Kidney glomerular epithelial cell (primary cell): ENCODE data around the gene SNAP23.

Experiments used
- DNase-seq: peaks from one replicate; lab custom pipeline; 2025; lab: John Stamatoyannopoulos, UW

Gene SNAP23

DNA sequence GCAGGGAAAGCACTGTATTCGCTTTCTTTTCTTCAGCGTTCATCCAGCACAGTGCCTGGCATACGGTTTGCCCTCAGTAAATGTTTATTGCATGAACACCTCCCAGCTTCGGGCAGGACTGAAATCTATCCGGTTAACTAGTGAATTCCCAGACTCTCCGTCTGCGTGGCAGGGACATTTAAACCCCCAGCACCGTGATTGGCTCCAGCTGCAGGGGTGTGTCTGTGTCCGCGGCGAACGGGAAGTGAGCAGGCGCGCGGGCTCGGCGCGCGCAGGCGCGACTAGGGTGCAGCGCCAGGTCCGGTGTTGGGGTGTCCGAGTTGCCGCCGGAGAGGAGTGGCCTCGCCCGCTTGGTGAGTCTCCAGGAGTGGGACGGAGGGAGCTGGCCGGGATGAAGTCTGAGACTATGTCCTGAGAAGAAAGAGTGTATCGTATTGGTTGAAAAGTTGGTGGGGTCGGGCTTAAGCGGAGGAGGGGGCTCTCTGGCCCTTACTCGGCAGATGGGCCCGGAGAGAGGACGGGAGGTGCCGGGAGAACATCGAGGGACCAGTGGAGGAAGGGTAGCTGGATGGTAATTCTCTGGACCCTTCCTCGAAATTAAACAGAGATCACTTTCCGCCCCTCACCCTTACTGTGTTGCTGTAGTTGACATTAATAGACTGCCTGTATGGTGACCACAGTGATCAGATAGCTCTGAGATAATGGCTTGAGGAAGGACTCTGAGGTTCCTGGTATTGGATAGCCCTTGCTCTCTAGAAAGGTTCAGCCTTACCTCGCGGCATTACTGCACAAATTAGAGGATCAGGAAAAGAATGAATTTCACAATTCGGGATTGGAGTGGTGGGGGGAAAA is at the start of gene SNAP23:
Gene SNAP23, plus strand, starts transcription at position 274 of the 852 bp plus-strand sequence. CDS start 16,213 bp downstream, outside the sequence.
- DNase-seq = peak; percentile 97

- DNase-seq = no peak
Observed at GRCh38 chr15:42447599-42447998, 47.8 kb upstream of the SNAP23 start.

GRCh38 chr15:42448281-42448680 is 47.2 kb upstream of the SNAP23 start:
- DNase-seq = no peak

- DNase-seq = no peak
Observed at GRCh38 chr15:42449770-42450424, 45.5 kb upstream of the SNAP23 start.

DNA sequence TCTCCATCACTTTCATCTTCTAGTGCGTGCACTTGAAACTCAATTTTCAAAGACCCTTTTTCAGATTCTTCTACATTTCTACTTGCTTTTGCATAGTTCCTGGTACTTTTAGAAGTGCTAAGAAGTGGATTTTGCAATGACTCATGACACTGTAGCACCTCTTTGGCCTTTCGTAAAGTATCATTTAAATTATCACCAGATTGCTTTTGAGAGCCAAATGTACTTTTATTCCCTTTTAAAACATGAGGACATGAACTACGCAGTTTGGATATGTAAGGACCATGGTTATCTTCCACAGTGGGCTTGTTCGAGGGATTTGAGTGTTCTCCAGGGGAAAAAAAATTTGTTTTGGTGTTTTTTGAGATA is 45.0 kb upstream of the SNAP23 start:
- DNase-seq = no peak

DNA sequence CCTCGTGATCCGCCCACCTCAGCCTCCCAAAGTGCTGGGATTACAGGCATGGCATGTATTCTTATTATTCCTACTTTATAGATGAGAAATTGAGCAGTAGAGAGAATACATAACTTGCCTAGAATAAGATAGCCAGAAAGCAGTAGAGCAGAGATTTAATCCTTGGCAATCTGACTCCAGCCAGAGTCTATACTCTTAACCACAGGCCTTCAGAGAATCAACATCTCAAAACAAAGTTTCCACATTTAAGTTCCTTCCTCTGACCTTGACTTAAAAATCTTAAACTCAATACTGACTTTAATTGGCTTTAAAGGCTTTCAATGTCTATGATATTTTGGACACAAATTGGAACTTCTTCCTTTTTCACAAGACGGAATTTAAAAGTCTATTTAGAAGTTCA is 41.6 kb upstream of the SNAP23 start:
- DNase-seq = no peak

- no peak for DNase-seq
Observed at GRCh38 chr15:42456531-42456930, 38.9 kb upstream of the SNAP23 start.

DNA sequence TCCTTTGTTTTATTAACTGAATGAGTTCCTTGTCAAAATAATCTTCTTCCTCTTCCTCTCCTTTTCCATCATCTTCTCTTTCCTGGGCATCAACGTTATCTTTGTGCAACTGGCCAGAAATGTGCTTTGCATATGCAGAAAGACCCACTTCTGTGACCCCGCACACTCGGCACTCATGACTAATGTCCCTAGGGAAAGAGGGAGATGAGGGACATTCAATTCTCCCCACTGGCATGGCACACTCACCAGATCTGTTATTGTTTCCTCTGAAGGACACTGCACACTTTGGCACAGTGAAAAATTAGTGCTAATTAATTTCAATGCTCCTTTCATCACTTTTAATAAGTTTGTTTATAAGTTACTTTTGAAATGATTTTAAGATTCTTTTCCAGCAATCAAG is 38.5 kb upstream of the SNAP23 start:
- no peak for DNase-seq

DNA sequence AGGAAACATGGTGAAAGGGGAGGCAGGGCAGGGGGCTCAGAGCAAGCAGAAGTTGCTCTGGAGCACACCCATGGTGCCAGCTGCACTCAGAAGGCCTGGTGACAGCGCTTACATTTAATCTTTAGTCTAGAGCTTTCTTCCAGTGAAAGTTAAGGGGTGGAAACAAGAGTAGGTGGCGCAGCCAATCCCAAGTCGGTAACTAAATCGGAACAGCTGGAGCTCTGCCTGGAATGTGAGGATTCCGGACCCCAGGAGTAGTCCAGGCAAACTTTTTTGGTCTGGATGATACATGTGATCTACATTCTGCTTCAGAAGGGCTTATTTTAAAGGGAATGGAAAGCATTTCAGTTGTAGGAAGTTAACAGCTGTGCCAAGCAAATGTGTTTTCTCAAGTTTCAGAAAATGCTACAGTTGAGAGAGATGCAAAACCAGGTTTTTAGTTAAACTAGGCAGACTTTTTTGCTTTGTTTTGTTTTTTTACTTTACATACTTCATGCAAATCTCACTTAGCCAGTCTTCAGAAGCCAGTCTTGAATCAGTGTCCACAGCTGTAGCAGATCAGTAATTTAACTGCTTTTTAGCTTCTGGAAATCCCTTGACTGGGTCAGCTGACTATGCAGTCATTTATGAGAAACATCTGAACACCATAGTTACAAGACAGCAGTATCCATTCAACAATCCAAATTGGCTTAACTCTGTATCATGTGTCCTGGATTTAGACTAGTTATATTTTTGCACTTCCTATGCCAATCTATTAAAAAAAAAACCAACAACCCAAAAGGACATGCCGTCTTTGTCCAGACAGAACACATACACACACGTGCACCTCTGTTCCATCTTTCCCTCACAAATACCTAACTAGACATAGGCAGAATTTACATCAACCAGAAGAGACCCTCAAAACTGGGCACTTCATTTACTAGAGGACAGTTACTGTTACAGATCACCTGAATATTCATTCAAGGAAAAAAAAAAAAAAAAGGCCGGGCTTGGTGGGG is 37.7 kb upstream of the SNAP23 start:
- peak; percentile 40 for DNase-seq

DNA sequence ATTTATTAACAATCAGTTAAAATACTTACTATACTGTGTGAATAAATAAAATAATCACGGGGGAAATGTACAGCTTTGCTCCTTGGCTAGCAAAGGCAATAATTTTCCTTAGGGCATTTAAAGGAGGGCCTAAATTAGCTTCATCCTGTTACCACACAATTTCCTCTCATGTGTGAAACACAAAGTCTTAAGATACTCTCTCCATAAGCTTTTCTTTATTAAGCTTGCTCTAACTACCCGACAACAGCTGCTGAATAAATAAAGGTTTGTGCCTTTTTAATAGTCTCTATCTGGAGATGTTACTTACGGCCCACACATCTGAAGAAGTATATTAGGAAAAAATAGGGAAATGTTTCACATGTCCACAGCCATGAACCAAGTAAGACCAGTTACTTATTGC is 34.2 kb upstream of the SNAP23 start:
- DNase-seq = no peak

GRCh38 chr15:42465520-42466259 is 29.7 kb upstream of the SNAP23 start:
- no peak for DNase-seq

DNA sequence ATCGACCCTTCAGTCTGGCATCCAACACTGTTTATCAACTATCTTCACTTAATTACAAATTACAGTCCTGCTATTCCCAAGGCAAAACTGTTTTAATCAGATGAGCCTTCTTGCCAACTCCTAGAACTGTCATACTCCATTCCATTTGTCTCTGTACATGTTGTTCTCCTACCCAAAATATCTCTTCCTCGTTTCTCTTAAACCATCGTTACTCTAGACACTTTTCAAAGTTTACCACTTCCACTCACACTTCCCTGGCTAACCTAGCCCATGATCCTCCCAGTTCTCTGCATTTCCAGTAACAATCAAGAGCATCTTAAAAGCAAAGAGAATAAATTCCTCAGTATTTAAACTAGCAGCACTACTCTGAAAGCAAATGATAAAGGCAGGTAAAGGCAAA is 24.4 kb upstream of the SNAP23 start:
- no peak for DNase-seq

- no peak for DNase-seq
Observed at GRCh38 chr15:42474827-42475226, 20.6 kb upstream of the SNAP23 start.

GRCh38 chr15:42482701-42483100 is 12.7 kb upstream of the SNAP23 start:
- no peak for DNase-seq

DNA sequence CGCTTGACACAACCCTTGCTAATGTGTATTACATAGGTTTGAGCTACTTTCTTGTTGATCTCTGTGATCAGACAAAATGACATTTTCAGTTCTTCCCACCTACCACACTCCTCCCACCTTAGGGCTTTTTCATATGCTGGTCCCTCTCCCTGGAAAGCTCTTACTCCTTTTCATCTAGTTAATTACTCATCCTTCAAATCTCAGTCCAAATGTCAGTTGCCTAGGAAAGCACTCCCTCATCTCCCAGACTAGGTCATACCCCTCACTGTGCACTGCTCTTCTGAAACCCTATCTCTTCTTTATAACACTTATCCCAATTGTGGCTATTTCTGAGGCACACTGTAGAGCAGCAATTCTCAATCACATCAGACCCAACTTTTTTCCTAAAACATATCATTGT is 11.8 kb upstream of the SNAP23 start:
- no peak for DNase-seq

- DNase-seq = peak; percentile 25
Observed at GRCh38 chr15:42490291-42490670, 5.2 kb upstream of the SNAP23 start.

GRCh38 chr15:42490671-42491538 is 4.5 kb upstream of the SNAP23 start, which contains the start of gene ZNF106:
TSS of gene ZNF106 (minus strand) at chr15:42491141. CDS start at chr15:42472289, 18,852 bp downstream.
- DNase-seq = peak; percentile 82

DNA sequence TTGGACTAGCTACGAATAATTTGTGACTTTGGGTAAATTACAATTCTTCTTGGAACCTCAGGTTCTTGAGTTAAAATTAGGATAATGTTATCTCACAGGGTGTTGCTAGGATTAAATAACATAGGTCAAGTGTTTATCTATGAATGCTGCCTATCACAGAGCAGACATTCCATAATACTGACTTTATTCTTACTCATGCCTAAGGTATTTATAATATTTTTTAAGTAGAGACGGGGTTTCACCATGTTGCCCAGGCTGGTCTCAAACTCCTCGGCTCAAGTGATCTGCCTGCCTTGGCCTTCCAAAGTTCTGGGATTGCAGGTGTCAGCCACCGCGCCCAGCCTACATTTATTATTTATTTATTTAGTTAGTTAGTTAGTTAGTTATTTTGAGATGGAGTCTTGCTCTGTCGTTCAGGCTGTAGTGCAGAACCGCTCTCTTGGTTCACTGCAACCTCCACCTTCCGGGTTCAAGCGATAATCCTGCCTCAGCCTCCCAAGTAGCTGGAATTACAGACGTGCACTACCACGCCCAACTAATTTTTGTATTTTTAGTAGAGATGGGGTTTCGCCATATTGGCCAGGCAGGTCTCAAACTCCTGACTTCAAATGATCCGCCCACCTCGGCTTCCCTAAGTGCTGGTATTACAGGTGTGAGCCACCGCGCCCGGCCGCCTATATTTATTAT is 3.8 kb upstream of the SNAP23 start:
- peak; percentile 79 for DNase-seq

DNA sequence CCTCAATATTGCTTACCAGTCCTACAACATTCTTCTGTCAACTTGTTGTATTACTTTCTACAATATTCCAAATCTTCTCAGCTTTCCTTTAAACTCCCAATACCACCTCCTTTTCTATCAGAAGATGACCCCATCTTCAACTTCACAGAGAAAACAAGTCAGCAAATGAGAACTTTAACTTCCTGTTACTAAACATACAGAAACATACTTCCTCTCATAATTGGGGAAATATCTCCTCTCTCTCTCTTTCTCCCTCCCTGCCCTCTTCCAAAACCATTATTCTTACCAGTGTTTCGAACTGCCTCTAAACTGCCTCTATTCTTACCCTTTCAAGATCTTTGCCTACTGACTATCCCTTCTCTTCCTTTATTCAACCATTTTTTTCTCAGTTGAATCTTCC is 1.8 kb upstream of the SNAP23 start:
- DNase-seq = no peak

DNA sequence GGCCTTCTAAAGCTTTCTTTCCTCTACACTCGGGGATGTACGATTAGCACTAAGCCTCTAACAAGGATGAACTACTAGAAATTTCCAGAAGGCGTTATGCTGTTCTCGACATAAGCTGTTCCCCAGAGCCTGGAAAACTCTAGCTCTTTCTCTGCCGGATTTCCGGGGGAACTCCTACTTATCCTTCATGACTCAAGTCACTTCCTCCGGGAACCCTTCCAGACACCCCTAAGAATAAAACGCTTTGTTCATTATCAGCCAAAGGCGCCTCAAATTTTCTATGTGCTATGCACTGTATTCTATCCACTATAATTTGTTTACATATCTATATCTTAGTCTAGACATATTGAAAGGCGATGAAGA is 455 bp upstream of the SNAP23 start:
- DNase-seq = peak; percentile 86
